Measurements from ENCODE around the gene SRSF7.

DNA sequence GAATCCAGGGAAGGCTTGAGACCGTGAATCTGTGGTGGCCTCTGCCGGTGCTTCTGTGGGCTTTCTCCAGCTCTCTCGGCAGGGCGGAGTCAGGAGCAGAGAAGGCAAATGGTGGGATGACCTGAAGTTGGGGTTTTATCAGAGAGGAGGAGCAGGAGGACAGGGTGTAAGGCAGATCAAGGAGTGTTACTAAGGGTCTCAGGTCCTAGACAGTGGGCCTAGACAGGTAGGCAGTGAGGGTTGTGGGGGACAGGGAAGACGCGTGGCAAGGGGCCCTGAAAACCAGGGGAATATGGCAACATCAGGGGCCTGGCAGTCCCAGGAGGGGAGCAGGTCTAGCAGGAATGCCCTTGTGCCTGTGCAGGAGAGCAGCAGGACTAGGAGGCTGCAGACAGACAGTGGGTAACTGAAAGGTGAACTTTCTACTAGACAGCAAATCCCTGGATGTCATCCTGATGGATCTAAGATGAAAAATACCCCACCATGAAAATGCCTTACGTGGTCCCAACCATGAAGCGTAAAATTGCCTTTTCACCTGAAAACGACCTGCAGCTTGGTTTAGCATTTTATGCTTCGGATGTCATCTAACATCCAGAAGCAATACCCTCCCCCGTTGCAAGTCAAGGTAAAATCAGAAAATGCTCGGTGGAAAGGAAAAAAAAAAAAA lies 42.1 kb downstream of the SRSF7 start:
- TF ChIP-seq POLR2A (IDR thresholded peaks at IDR 0.05) (no peak), CTCF (IDR thresholded peaks at IDR 0.05 in 8 of 11, conservative IDR thresholded peaks at IDR 0.05 in 3 of 11) (no peak), POLR2AphosphoS5 (IDR thresholded peaks at IDR 0.05) (no peak)

All from spleen (tissue), 7 donors.